HG03139 (cell line): ENCODE data around the gene HOXB4.

ENCODE experiments used
- ATAC-seq: cut with Tn5 transposase; IDR thresholded peaks from one replicate; pipeline ENCODE4 v1.9.1; 2021; ENCODE audit not compliant: unreplicated experiment

The HOXB4 gene

GRCh38 chr17:48601539-48602425 is 23.6 kb upstream of the HOXB4 start:
- no peak for ATAC-seq

GRCh38 chr17:48601207-48601538 is 23.0 kb upstream of the HOXB4 start:
- no peak for ATAC-seq

DNA sequence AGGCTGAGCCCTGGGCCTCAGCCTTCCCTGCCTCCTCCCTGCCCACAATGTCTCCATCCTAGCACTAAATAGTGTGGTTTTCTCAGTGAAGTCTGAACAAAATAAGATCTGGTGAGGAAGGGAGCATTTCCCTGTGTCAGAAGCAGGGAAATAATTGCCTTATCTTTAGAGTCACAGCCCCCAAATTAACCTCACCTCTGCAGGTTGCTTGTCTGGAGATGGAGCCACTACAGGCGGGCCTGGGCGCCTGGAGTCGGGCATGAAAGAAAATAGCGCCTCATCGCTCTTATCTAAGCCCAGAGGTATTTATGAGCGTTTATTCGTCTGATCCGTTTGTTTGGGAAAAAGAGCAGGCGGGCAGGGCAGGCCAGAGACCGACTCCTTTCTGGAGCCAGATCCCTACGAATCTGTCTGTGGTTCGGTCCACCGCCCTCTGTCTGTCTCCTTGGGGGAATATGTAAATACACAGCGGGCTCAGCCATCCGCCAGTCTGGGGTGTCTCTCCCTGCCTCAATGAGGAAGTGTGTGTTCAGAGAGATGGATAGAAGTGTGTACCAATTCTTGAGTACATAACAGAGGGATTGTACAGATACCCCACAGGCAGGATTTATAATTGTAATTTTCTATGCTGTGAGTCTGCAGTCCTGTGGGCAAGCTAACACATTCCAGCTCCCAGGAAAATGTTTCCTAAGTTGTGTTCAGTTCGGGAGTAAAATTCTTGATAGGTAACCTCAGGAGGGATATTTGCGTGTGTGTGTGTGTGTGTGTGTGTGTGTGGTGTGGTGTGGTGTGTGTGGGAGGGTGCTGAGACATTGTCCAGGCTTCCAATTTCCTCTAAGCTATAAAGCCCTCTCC is 22.3 kb upstream of the HOXB4 start:
- ATAC-seq = no peak

GRCh38 chr17:48599354-48599753 is 21.2 kb upstream of the HOXB4 start:
- ATAC-seq = no peak

GRCh38 chr17:48598736-48599135 is 20.6 kb upstream of the HOXB4 start:
- no peak for ATAC-seq

DNA sequence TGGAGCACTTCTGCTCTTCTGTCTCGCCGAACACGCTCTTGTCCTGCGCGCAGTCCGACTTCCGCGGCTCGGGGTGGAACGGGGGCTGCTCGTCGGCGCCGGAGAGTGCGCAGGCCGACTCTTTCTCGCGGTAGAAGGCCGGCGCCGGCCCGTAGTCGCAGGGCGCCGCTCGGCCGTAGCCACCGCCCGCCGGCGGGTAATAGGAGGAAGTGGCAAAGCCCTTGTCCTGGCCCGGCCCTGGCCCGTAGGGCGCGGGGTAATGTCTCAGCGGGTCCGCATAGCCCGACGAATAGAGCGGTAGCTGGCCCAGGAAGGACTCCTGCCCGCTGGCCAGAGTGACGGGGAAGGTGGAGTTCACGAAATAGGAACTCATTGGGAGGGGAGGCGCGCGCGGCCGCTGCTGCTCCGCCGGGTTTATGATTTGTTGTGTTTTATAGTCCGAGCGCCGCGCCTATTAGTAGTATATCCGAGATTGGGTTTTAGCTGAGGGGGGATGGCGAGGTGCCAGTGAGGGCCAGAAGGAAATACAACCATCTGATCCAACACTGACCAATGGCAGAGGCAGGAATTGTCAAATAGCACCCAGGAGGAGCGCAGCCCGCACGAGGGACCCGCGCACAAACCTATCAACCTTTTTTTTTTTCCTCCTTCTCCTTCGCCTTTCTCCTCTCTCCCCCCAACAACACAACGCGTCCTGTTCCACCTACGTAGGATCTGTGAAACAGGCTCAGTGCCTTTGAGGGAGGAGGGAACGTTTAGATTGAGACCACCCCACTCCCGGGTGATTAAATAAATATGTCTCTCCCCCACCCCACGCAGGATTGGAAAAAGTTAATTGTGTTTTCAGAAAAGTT is 19.9 kb upstream of the HOXB4 start:
- no peak for ATAC-seq

- ATAC-seq = no peak
These were observed 19.3 kb upstream of the HOXB4 start for GRCh38 chr17:48597528-48597777.

DNA sequence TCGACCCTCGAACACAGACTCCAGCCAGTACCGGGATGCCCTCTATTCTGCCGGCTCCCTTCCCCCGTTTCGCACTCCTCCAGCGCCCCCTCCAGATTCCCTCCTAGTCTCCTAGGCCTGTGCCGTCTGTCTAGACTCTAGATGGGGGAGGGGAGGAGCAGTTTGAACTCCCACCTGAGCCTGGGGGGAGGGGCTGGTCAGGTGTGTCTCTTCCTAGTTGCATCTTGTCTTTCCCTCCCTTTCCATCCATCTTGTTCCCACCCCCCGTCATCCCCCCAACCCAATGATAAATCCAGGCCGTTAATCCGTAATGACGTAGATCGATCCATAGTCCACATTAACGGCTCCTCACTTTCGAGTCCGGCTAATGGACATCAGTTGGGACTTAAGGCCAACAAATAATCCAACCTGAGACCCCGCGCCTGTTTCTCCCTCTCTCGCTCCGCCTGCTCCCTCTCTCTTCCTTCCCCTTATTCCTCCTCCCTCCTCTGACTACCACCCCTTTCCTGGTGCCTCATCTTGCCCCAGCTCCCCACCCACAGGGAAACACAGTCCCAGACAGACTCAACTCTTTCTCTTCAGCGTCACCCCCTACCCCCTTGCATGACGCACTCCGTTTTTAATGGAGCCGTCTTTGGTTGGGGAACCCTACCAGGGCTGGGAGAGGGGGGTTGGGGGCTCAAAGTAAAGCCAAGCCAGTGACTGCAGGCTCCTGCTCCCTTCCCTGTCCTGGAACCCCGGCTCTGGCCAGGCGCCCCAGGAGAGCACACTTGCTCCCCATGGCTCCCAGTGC is 18.8 kb upstream of the HOXB4 start:
- ATAC-seq = no peak

DNA sequence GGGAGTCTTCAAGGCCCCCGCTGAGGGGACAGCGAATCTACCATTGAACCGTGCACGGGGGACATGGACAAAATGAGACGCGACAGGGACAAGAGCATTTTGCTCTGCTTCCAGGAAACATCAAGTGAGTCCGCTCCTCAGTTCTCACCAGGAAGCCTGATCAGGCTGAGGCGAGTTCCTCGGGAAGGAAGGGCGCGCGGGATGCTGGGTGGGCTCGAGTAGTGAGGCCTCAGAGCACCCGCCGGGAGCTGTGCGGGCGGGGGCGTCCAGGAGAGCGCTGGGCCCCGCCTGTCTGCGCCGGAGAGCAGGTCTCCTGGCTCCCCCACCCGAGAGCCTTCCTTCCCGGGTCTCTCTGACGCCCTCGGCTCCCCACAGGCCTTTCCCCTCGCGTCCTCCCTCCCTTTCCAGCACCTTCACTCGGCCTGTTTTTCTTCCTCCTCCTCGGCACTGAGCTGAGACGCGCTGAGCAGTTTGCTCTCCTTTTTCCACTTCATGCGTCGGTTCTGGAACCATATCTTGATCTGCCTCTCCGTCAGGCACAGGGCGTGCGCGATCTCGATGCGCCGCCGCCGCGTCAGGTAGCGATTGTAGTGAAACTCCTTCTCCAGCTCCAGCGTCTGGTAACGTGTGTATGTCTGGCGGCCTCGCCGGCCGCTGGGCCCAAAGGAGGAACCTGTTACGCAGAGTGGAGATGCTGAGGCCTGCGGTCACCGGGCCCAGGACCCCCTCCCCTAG is 18.0 kb upstream of the HOXB4 start:
- ATAC-seq = no peak

- no peak for ATAC-seq
These were observed 17.3 kb upstream of the HOXB4 start for GRCh38 chr17:48595278-48595999.

DNA sequence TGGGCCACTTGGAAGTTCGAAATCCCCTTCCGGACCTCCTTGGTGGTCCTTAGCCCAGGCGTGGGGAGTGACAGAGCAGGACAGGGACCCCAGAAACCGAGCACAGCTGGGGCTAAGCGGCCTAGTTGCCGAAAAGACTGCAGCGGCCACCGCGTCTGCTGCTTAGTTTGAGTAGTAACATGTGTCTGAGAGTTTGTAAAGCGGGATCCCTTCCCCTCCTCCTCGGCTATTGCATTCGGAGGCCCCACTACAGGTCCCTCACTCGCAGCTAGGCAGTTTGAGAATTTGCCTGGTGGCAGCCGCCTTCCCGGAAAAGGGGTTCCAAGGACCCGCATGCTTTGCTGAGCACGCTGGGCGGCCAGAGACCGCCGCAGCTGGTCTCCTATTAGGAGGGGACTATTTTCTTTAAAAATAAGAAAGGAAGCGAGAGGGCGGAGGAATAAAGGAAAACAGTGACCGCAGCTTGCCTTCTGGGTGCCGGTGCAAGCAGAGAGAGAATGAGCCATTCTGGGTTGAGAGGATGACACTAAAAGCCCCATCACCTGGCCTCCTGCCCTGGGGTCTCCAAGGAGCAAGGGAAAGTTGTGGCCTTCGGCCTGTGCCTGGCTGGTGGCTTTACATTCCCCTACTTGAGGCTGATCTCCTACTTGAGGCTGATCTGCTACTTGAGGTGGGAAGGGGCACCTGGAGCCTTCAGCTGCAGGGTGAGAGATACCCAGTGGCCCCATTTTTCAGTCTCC is 16.6 kb upstream of the HOXB4 start:
- no peak for ATAC-seq

DNA sequence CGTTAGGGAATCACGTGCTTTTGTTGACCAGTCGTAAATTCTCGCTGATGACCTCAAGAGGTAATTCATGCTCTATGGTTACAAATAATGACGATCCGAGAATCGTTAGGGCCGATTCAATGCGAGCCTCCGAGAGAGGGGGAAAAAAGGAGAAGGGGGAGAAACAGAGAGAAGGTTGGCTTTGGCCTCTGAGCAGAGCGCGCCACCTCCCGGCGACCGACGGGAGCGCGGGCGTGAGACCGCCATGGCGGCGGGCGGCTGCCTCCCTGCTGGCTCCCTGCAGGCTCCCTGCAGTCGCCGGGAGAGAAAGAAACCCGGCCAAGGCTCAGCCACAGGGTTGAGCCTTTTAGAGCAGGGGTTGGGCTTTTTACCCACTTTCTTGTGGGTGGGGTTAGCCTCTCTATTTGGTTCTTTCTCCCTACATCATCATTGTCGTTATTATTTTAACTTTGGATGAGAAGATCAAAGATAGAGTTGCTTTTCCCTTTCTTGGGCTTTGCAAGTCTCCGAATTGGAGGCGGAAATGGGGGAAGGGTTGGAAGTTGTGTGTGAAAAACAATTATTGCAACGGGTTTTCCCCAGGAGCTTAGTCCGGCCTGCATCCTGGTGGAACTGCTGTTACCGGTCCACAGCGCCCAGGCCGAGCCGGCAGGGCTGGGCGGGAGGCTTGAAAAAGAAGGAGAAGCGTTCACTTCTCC is 15.8 kb upstream of the HOXB4 start:
- ATAC-seq = no peak

- no peak for ATAC-seq
These were observed 15.1 kb upstream of the HOXB4 start, which contains the start of gene HOXB5 for GRCh38 chr17:48593126-48593829. Gene HOXB5 (minus strand): TSS chr17:48593779. CDS start chr17:48593682, 97 bp downstream.

DNA sequence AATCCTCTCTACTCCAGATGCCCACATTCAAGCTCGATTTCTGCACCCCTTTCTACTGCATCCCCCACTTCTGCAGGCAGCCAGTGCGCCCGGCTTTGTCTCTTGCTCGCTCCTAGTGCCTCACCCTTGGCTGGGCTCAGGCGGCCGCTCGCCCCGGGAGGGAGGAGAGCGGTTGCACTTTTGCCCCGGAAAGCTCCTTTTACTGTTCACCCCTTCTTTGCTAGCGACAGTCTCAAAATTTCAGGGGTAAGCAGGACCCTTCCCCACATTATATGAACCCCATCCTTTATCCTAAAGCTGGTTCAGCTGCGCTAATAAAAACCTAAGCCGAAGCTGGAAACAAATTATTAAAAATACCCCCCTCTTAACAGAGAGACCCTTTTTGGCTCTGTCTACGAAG is 14.4 kb upstream of the HOXB4 start:
- no peak for ATAC-seq

GRCh38 chr17:48592057-48592514 is 13.9 kb upstream of the HOXB4 start:
- ATAC-seq = no peak

GRCh38 chr17:48591255-48592056 is 13.3 kb upstream of the HOXB4 start:
- no peak for ATAC-seq
